ENCODE measurements around the gene THPO.

GRCh38 chr3:184387174-184387714 lies 9.2 kb upstream of the THPO start:
- TF ChIP-seq CTCF (IDR thresholded peaks at IDR 0.05) (no peak), EZH2 (IDR thresholded peaks at IDR 0.05; ENCODE audit: borderline replicate concordance, insufficient read depth, low read depth, low read length, poor library complexity, severe bottlenecking) (no peak)
